Colon (tissue), 2 donors: ENCODE measurements around the gene TSSK3.

ENCODE experiments used
- FAIRE-seq: peaks from 2 replicates; lab custom pipeline; 2012; peaks lifted over from hg19 to GRCh38; lab: Jason Lieb, UNC
- donor health status: control.
- donor health status: control.

TSSK3 gene

GRCh38 chr1:32400876-32401631 is 38.7 kb downstream of the TSSK3 start:
- no peak for FAIRE-seq

GRCh38 chr1:32404946-32405345 is 42.6 kb downstream of the TSSK3 start:
- FAIRE-seq: no peak

- FAIRE-seq: no peak
Observed at GRCh38 chr1:32405672-32406467, 43.5 kb downstream of the TSSK3 start.

- FAIRE-seq: no peak
Observed at GRCh38 chr1:32406629-32407111, 44.3 kb downstream of the TSSK3 start.

- no peak for FAIRE-seq
Observed at GRCh38 chr1:32411261-32411660, 48.9 kb downstream of the TSSK3 start.

- no peak for FAIRE-seq
Observed at GRCh38 chr1:32413507-32414185, 51.3 kb downstream of the TSSK3 start.
